ENCODE measurements around the gene CLEC1A. TPM values are rescaled to one million over a fixed set of nuclear protein-coding genes. Genes with fewer than 3 reads are reported as not detected.

The CLEC1A gene, protein sequence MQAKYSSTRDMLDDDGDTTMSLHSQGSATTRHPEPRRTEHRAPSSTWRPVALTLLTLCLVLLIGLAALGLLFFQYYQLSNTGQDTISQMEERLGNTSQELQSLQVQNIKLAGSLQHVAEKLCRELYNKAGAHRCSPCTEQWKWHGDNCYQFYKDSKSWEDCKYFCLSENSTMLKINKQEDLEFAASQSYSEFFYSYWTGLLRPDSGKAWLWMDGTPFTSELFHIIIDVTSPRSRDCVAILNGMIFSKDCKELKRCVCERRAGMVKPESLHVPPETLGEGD
- 0.06 TPM in 1 of 2 replicates, not detected in the other for total RNA-seq (2014; rRNA removed; shearing (Covaris generic))

- no peak for DNase-seq (ENCODE audit: low read depth)
These were observed at the start of gene CLEC1A for GRCh38 chr12:10098791-10099190. Gene CLEC1A (minus strand): TSS chr12:10098985. CDS start chr12:10098922, 63 bp downstream.

DNA sequence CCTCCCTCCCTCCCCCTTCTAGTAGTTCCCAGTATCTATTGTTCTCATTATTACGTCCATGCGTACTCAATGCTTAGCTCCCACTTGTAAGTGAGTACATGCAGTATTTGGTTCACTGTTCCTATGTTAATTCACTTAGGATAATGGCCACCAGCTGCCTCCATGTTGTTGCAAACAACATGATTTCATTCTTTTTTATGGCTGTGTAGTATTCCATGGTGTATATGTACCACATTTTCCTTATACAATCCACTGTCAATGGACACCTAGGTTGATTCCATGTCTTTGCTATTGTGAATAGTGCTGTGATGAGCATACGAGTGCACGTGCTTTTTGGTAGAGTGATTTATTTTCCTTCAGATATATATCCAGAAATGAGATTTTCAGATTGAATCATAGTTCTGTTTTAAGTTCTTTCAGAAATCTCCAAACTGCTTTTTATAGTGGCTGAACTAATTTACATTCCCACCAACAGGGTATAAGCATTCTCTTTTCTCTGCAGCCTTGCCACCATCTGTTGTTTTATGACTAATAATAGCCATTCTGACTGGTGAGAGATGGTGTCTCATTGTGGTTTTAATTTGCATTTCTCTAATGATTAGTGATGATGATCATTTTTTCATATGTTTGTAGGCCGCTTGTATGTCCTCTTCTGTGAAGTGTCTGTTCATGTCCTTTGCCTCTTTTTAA is 49.1 kb upstream of the CLEC1A start:
- no peak for DNase-seq (ENCODE audit: low read depth)

- DNase-seq (ENCODE audit: low read depth) = no peak
These were observed 44.3 kb upstream of the CLEC1A start for GRCh38 chr12:10142976-10143589.

GRCh38 chr12:10140001-10140400 is 41.2 kb upstream of the CLEC1A start:
- peak; percentile 39 for DNase-seq (ENCODE audit: low read depth)

DNA sequence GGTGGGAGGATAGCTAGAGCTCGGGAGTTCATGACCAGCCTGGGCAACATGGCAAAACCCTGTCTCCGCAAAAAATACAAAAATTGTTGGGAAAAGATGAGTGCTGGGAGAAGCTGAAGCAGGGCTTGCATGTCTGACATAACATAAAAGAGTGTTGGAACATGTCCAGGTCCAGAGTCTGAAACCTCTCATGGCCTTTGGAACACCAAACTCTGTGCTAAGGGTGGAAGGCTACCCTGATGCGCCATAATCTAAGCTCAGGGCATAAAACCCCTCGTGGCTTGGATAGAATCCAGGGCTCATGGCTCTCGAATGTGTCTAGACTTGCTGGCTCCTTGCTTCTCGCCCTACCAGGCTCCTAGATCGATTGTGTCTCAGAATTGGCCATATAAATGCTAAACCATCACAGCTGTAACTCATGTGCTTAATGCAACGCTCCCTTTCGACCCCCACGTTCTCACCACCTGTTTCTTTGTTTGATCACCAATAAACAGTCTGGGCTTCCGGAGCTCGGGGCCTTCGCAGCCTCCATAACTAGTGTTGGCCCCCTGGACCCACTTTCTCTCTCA is 37.9 kb upstream of the CLEC1A start:
- DNase-seq (ENCODE audit: low read depth) = no peak

DNA sequence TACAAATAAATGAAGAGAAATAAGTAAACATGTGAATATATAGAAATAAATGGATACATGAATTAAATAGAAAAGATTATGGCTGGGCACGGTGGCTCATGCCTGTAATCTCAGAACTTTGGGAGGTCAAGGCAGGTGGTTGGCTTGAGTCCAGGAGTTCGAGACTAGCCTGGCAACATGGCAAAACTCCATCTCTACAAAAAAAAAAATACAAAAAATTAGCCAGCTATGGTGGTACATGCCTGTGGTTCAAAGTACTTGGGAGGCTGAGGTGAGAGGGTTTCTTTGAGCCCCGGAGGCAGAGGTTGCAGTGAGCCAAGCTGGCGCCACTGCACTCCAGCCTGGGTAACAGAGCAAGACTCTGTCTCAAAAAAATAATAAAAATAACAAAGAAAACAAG is 36.3 kb upstream of the CLEC1A start:
- no peak for DNase-seq (ENCODE audit: low read depth)

- no peak for DNase-seq (ENCODE audit: low read depth)
These were observed 34.1 kb upstream of the CLEC1A start for GRCh38 chr12:10132850-10133370.

DNA sequence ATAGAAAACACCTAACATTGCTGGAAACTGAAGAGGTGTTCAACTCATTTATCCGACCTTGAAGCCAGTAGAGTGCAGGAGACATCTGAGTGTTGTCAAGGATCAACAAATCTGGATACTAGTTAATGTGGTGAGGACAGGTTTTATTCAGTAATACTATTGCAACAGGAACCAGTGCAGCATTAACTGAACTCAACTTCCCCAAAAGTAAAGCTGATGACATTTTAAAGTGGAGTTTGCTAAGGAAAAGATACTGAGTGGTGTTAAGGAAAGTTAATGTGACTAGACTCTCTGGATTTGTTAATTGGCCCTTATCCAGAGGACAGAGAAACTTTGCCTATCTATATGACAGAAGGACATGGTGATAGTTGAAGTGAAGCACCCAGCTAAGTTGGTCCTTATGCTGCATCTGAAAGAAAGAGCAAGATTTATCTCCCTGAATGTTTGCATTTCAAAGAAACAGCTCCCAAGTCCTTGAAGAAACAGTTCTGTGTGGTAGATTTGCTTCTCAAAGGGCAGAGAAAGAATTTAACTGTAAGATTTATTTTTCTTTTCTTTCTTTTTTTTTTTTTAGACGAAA is 32.4 kb upstream of the CLEC1A start:
- no peak for DNase-seq (ENCODE audit: low read depth)

DNA sequence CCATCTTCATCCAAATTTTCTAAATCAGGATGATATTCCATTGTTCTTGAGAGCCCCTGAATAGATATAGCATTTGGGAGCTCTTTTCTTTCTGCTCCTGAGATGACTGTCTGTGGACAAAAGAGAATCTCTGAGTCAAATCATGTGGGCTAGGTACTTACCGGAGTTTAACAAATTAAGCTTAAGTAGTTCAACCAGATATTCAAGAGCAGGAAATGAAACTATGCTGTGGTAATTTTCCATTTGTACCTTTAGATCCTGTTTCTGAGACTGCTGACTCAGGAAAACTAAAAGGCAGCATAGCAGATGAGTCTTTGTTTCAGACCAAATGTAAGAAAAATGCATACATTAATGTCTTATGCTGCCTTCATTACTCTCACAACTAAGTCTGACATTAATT is 31.3 kb upstream of the CLEC1A start, which contains the start of gene CLEC7A:
Gene CLEC7A (minus strand): TSS at position 158 of the 400 bp plus-strand sequence. CDS start 117 bp downstream, at position 41.
- DNase-seq (ENCODE audit: low read depth) = no peak

- no peak for DNase-seq (ENCODE audit: low read depth)
These were observed 29.9 kb upstream of the CLEC1A start for GRCh38 chr12:10128687-10129086.

- no peak for DNase-seq (ENCODE audit: low read depth)
These were observed 27.6 kb upstream of the CLEC1A start for GRCh38 chr12:10126413-10126812.

- DNase-seq (ENCODE audit: low read depth) = no peak
These were observed 23.9 kb upstream of the CLEC1A start for GRCh38 chr12:10122689-10123088.

GRCh38 chr12:10121278-10121677 is 22.5 kb upstream of the CLEC1A start:
- no peak for DNase-seq (ENCODE audit: low read depth)

DNA sequence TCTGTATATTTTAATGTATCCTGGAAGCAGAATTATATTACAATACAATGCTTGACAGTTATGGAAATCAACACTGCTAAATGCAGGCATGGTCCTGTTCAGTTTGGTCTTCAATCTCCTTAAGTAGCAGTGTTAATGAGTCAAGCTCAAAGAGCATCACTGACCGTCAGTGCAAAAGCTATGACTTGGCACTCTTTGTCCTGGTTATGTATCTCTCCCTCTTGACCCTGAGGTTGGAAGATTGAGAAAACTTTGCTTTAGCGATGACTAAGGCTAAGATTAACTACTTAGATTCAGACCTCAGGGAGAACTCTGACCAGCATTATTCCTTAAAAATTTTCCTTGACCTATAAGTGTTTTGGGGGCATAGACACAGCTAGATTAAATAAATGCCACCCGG is 20.3 kb upstream of the CLEC1A start:
- DNase-seq (ENCODE audit: low read depth) = no peak

GRCh38 chr12:10115890-10116289 is 17.1 kb upstream of the CLEC1A start:
- DNase-seq (ENCODE audit: low read depth) = no peak

DNA sequence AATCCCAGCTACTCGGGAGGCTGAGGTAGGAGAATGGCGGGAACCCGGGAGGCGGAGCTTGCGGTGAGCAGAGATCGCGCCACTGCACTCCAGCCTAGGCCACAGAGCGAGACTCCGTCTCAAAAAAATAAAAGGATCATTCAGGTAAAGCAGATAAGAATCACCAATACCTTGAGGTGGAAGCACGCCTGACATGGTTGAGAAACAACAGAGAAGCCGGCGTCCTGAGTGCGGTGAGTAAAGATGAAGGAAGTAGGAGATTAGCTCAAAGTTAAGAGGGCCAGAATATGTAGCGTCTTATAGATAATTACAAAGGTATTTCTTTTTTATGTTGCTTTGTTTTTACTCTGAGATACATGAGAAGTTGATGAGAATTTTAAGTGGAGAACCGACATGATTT is 16.5 kb upstream of the CLEC1A start:
- DNase-seq (ENCODE audit: low read depth) = no peak

DNA sequence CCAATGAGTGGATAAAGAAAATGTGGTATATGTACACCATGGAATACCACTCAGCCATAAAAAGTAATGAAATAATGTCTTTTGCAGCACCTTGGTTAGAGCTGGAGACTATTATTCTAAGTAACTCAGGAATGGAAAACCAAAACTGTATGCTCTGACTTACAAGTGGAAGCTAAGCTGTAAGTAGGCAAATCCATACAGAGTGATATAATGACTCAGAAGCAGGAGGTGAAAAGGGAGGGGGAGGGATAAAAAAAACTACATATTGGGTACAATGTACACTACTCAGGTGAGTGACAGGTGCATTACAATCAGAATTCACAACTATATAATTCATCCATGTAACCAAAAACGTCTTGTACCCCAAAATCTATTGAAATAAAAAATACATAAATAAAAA is 15.1 kb upstream of the CLEC1A start:
- DNase-seq (ENCODE audit: low read depth) = no peak

DNA sequence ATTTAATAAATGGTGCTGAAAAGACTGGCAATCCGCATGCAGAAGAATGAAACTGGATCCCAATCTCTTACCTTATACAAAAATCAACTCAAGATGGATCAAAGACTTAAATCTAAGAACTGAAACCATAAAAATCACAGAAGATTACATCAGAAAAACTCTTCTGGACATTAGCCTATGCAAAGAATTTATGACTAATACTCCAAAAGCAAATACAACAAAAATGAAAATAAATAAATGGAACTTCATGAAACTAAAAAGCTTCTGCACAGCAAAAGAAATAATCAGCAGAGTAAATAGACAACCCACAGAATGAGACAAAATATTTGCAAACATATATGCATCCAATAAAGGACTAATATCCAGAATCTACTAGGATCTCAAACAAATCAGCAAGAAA is 14.3 kb upstream of the CLEC1A start:
- no peak for DNase-seq (ENCODE audit: low read depth)

DNA sequence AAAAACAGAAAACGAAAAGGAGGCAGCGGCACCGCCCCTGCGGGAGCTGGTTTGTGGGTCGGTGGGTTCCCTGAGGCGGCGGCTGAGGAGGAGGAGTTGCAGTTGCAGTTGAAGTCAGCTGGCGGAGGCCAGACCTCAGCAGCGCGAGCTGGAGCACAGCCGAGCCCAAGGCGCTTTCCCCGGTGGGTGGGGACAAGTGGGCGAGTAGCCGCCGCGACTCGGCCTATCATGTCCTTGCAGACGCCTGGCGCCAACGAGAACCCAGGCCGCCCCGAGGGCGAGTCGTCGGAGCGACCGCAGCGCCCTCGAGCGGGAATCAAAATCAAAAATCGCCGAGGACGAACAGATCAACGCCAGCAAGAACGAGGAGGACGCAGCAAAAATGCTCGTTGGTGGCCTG is 12.7 kb upstream of the CLEC1A start:
- DNase-seq (ENCODE audit: low read depth) = no peak

GRCh38 chr12:10110256-10110844 is 11.6 kb upstream of the CLEC1A start:
- DNase-seq (ENCODE audit: low read depth) = no peak

DNA sequence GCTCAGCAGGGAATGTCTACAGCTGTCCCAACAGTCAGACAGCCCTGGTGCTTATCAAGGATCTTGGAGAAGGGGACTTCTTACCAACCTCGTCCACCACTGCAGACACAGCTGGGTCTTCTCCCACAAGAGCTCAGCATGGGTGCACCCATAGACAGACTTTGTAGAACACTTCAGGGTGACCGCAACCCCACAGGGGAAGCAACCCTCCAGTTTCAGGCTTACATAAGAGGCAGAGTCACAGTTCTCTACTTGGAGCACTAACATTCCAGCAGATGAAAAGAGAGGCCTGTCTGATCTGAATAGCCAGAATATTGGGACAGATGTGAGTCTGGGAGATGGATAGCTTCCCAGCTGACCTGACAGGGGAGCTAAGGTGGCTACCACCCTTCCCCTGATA is 3.5 kb upstream of the CLEC1A start:
- DNase-seq (ENCODE audit: low read depth) = no peak
